Ovary (tissue), 3 donors: Measurements from ENCODE around the gene BBS9.

Source experiments
- EP300 ChIP-seq: sonication (generic); formaldehyde crosslinking; IDR thresholded peaks from one replicate; pipeline ENCODE4 v1.6.1; 2017; ENCODE audit warnings: antibody characterized with exemption
- POLR2A ChIP-seq: fragments of 450-650 bp; IDR thresholded peaks from one replicate; pipeline ENCODE4 v1.6.1; 2017; ENCODE audit warnings: antibody characterized with exemption, mild to moderate bottlenecking, moderate library complexity
- TF ChIP-seq, protein P1 (sequence below), 3 donors: fragments of 450-650 bp in 2 of 3; fragments of 200-600 bp in 1 of 3; IDR thresholded peaks; one replicate each; pipeline versions ENCODE4 v1.5.1 to v1.8.0; 2016 to 2022; ENCODE audit warnings: antibody characterized with exemption in 3 of 3, mild to moderate bottlenecking in 1 of 3
- donor health status: DM: no; HTN: no; CAD: no.

DNA sequence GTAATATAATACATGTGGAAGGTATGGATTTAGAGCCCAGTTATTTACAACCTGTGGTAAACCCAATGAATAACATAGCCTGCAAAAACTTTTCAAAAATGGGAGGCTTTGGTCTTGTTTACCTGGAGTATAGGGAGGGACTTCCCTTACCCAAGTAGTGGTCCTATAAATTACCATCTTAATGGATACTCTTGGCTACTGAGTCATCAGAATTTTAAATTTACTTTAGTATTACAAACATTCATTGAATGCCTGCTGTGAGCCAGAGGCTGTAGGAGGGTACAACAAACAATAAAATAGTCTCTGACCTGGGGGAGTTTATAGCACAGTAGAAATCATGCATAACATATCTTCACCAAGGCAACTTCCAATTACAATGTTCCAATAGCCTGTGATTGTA is 365.1 kb downstream of the BBS9 start:
- TF ChIP-seq, protein P1, sequence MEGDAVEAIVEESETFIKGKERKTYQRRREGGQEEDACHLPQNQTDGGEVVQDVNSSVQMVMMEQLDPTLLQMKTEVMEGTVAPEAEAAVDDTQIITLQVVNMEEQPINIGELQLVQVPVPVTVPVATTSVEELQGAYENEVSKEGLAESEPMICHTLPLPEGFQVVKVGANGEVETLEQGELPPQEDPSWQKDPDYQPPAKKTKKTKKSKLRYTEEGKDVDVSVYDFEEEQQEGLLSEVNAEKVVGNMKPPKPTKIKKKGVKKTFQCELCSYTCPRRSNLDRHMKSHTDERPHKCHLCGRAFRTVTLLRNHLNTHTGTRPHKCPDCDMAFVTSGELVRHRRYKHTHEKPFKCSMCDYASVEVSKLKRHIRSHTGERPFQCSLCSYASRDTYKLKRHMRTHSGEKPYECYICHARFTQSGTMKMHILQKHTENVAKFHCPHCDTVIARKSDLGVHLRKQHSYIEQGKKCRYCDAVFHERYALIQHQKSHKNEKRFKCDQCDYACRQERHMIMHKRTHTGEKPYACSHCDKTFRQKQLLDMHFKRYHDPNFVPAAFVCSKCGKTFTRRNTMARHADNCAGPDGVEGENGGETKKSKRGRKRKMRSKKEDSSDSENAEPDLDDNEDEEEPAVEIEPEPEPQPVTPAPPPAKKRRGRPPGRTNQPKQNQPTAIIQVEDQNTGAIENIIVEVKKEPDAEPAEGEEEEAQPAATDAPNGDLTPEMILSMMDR (IDR thresholded peaks at IDR 0.05), result no peak
- no peak for TF ChIP-seq POLR2A
- no peak for TF ChIP-seq EP300
